PC-9 (cell line): ENCODE results near the gene IQCM. TPM values are rescaled to one million over a fixed set of nuclear protein-coding genes. Genes with fewer than 3 reads are reported as not detected.

Experiments used
- BruUV-seq: library from RNA; stranded (reverse); fragments of 400-500 nt; replicated peaks from 2 replicates; lab custom pipeline; 2021; lab: Mats Ljungman, UMichigan
- CTCF ChIA-PET: fragments of 300-600 bp; sonication (Branson Sonifier 250); formaldehyde crosslinking; loops from one replicate; lab custom pipeline; 2022; ENCODE audit warnings: antibody characterized with exemption; lab: Charles Lee
- POLR2A ChIA-PET: fragments of 300-600 bp; sonication (Branson Sonifier 250); formaldehyde crosslinking; loops from one replicate; lab custom pipeline; 2022; ENCODE audit warnings: antibody characterized with exemption; ENCODE audit not compliant: unreplicated experiment; lab: Charles Lee
- DNase-seq, 2 experiments: peaks; one replicate each; pipeline versions ENCODE4 v3.0.0 to v3.0.0-alpha.2; 2015 to 2022; ENCODE audit warnings: mixed read lengths in 1 of 2
- H2AFZ ChIP-seq: fragments of 200-600 bp; sonication (generic); 2 replicates; pipeline ENCODE4 v1.8.1; 2017; ENCODE audit warnings: antibody characterized with exemption
- H3F3A ChIP-seq: fragments of 200-600 bp; sonication (generic); 2 replicates; pipeline ENCODE4 v1.8.1; 2017; ENCODE audit warnings: antibody characterized with exemption, mild to moderate bottlenecking, low read depth; ENCODE audit not compliant: insufficient read depth
- H3K27ac ChIP-seq: fragments of 200-600 bp; sonication (generic); 2 replicates; pipeline ENCODE4 v1.6.1; 2016; ENCODE audit warnings: mixed run types
- H3K27me3 ChIP-seq: fragments of 200-600 bp; sonication (generic); 2 replicates; pipeline ENCODE4 v1.6.1; 2016; ENCODE audit warnings: low read depth, mixed run types; ENCODE audit not compliant: insufficient read depth
- H3K36me3 ChIP-seq: fragments of 200-600 bp; sonication (generic); 2 replicates; pipeline ENCODE4 v1.6.1; 2016; ENCODE audit warnings: low read depth, mixed run types
- H3K4me1 ChIP-seq: fragments of 200-600 bp; sonication (generic); replicated peaks from 2 replicates; pipeline ENCODE4 v1.6.1; 2016; ENCODE audit warnings: mixed run types; ENCODE audit not compliant: insufficient read depth
- H3K4me2 ChIP-seq: fragments of 200-600 bp; sonication (generic); 2 replicates; pipeline ENCODE4 v1.6.1; 2017; ENCODE audit warnings: mixed run types
- H3K4me3 ChIP-seq: fragments of 200-600 bp; sonication (generic); 2 replicates; pipeline ENCODE4 v1.6.1; 2016; ENCODE audit warnings: mixed run types
- H3K79me2 ChIP-seq: fragments of 200-600 bp; sonication (generic); 2 replicates; pipeline ENCODE4 v1.6.1; 2017; ENCODE audit warnings: low read depth, mixed run types
- H3K9me2 ChIP-seq: fragments of 200-600 bp; sonication (generic); 2 replicates; pipeline ENCODE4 v1.8.1; 2017; ENCODE audit warnings: mild to moderate bottlenecking; ENCODE audit not compliant: insufficient read depth
- H3K9me3 ChIP-seq: fragments of 200-600 bp; sonication (generic); 2 replicates; pipeline ENCODE4 v1.8.1; 2016; ENCODE audit warnings: low read depth; ENCODE audit not compliant: insufficient read depth
- H4K20me1 ChIP-seq: fragments of 200-600 bp; sonication (generic); 2 replicates; pipeline ENCODE4 v1.8.1; 2017; ENCODE audit not compliant: insufficient read depth
- CTCF ChIP-seq: fragments of 200-600 bp; sonication (generic); conservative IDR thresholded peaks from 2 replicates; pipeline ENCODE4 v1.6.1; 2017; ENCODE audit warnings: mixed run types, antibody characterized with exemption, mild to moderate bottlenecking, moderate library complexity
- EZH2 ChIP-seq: fragments of 200-600 bp; sonication (generic); IDR thresholded peaks from 2 replicates; pipeline ENCODE4 v1.8.0; 2017; ENCODE audit warnings: antibody characterized with exemption, low read depth
- intact Hi-C: fragments of 100-400 bp; cut with micrococcal nuclease; formaldehyde crosslinking; loops from one replicate; pipeline ENCODE4 v1.10.0; 2022; ENCODE audit not compliant: unreplicated experiment
- total RNA-seq: library from RNA; stranded (reverse); gene quantifications from 2 replicates; pipeline ENCODE4 v1.2.3, GENCODE V29; 2021

IQCM gene
- total RNA-seq, 1 experiment from 2014 or later: not detected

DNA sequence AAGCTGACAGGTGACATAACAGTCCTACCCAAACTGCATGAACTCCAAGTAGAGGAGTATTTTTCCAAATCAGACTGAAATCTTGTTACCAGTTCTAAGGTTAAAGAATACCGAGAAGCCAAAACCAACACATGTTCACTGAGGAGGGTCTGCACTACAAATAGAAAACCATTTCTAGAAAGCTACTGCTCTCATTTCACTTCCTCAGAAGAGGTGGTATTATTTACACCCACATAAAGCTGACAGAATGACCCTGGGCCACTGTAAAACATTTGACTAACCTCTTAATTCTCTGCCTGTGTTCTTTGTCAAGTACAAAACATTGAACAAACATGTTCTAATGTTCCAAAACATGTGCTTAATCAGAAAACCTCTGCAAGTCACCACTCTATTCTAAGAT lies 95.8 kb downstream of the IQCM start:
- ChIA-PET POLR2A (no interaction called here), CTCF (no interaction called here)
- no peaks in the 10 kb centered on the region for H3F3A ChIP-seq
- H3K27me3 ChIP-seq: no peaks in the 10 kb centered on the region
- no peak for TF ChIP-seq CTCF
- TF ChIP-seq EZH2: no peak
- H3K36me3 ChIP-seq: no peaks in the 10 kb centered on the region
- H4K20me1 ChIP-seq: no peaks in the 10 kb centered on the region
- no peak for DNase-seq
- H3K27ac ChIP-seq: no peak overlapping the region
- intact Hi-C loops: no loop called here
- no peak overlapping the region for H3K4me3 ChIP-seq
- no peaks in the 10 kb centered on the region for H3K9me3 ChIP-seq
- H3K4me1 ChIP-seq: no peaks in the 10 kb centered on the region
- no peak overlapping the region for H2AFZ ChIP-seq
- H3K79me2 ChIP-seq: no peaks in the 10 kb centered on the region
- BruUV-seq: no TSS peak
- H3K4me2 ChIP-seq: no peak overlapping the region
- no peaks in the 10 kb centered on the region for H3K9me2 ChIP-seq

- H3K4me2 ChIP-seq: no peak overlapping the region
- H2AFZ ChIP-seq: no peak overlapping the region
- no peaks in the 10 kb centered on the region for H3K9me2 ChIP-seq
- H3K27me3 ChIP-seq: no peaks in the 10 kb centered on the region
- no peaks in the 10 kb centered on the region for H3K79me2 ChIP-seq
- no peaks in the 10 kb centered on the region for H3K36me3 ChIP-seq
- intact Hi-C loops: no loop called here
- ChIA-PET CTCF (no interaction called here), POLR2A (no interaction called here)
- H3K27ac ChIP-seq: no peak overlapping the region
- TF ChIP-seq EZH2: no peak
- TF ChIP-seq CTCF: no peak
- DNase-seq: no peak
- H3K4me1 ChIP-seq: no peaks in the 10 kb centered on the region
- no peaks in the 10 kb centered on the region for H4K20me1 ChIP-seq
- no peaks in the 10 kb centered on the region for H3K9me3 ChIP-seq
- no TSS peak for BruUV-seq
- no peaks in the 10 kb centered on the region for H3F3A ChIP-seq
- H3K4me3 ChIP-seq: no peak overlapping the region
Observed at GRCh38 chr4:149719357-149719756, 96.3 kb downstream of the IQCM start.

GRCh38 chr4:149718500-149718899 lies 97.1 kb downstream of the IQCM start:
- Histone ChIP-seq H3K9me3 (no peaks in the 10 kb centered on the region), H3K27me3 (no peaks in the 10 kb centered on the region), H3K4me1 (no peaks in the 10 kb centered on the region), H3K27ac (no peak overlapping the region), H3K36me3 (no peaks in the 10 kb centered on the region), H3K4me3 (no peak overlapping the region), H3F3A (no peaks in the 10 kb centered on the region), H3K79me2 (no peaks in the 10 kb centered on the region), H4K20me1 (no peaks in the 10 kb centered on the region), H2AFZ (no peak overlapping the region), H3K4me2 (no peak overlapping the region), H3K9me2 (no peaks in the 10 kb centered on the region)
- ChIA-PET CTCF (no interaction called here), POLR2A (no interaction called here)
- DNase-seq: no peak
- no peak for TF ChIP-seq EZH2
- no peak for TF ChIP-seq CTCF
- BruUV-seq: no TSS peak
- intact Hi-C loops: no loop called here
